Endothelial cell of umbilical vein (primary cell): ENCODE data around the gene CDCA5.

Experiments used
- EZH2 ChIP-seq: IDR thresholded peaks from 2 replicates; pipeline ENCODE4 v1.6.1; 2012; ENCODE audit warnings: borderline replicate concordance, low read depth, mild to moderate bottlenecking, moderate library complexity, low read length, inconsistent platforms; ENCODE audit not compliant: severe bottlenecking
- GATA2 ChIP-seq: IDR thresholded peaks from 2 replicates; pipeline ENCODE4 v1.7.0; 2011; ENCODE audit warnings: low read depth, mild to moderate bottlenecking, moderate library complexity, mixed read lengths, low read length; ENCODE audit not compliant: insufficient read length, insufficient read depth
- MYC ChIP-seq: IDR thresholded peaks from one replicate; pipeline ENCODE4 v1.6.1; 2011; ENCODE audit warnings: mild to moderate bottlenecking, low read depth, low read length
- POLR2A ChIP-seq: IDR thresholded peaks from 2 replicates; pipeline ENCODE4 v1.6.1; 2012; ENCODE audit warnings: low read depth, mild to moderate bottlenecking, control low read depth, low read length
- TF ChIP-seq, protein P1 (sequence below), 2 donors: IDR thresholded peaks; 1 replicate in 1 of 2; 2 replicates in 1 of 2; pipeline ENCODE4 v1.5.1; 2011; ENCODE audit warnings: low read length in 2 of 2, mild to moderate bottlenecking in 2 of 2, moderate library complexity in 2 of 2, control low read depth in 1 of 2, inconsistent platforms in 1 of 2, low read depth in 1 of 2; ENCODE audit not compliant: insufficient read depth in 1 of 2; ENCODE audit errors: extremely low read depth in 1 of 2
- TF ChIP-seq, protein P2 (sequence below): IDR thresholded peaks from 2 replicates; pipeline ENCODE4 v1.6.1; 2011; ENCODE audit not compliant: insufficient read depth, insufficient read length

DNA sequence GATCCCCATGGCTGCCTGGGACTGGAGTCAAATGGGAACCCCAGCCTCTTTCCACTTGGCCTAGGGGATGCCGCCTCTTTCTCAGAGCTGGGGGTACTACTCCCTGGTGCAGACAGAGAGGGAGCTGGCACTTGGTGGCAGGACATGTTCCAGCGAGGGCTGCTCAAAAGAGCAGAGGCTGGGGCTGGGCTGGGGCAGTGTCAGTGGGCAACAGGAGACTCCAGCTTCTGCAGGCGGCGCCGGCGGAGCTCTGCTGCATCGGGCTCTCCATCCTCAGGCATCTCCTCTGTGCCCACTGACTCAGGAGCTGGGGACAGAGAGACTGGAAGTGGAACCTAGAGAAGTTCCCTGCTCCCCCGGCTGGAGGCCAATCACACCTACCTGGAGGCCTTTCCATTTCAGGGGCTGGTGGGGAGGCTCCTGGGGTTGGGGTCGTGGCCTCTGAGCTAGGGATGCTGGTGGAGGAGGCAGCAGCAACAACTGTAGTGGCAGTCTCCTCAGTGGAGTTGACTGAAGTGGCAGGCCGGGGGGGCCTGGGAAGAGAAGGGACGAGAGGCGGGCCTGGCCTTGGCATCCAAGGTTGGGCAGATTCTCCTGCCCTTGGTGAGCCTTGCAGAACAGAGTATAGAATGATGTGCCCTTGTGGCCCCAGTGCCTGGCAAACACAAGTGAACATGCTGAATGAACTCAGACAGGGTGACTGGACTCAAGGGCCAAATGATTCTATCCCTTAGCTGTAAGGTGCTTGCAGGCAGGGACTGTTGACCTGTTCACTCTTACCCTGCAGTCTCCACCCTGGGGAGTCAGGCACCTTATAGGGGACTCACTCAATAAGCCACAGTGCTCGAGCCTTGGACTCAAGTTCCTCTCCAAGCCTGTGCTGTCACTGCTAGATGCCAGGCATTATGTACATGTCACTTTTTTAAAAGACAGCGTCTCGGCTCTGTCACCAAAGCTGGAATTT, 44.6 kb upstream of the CDCA5 start:
- TF ChIP-seq, protein P1, sequence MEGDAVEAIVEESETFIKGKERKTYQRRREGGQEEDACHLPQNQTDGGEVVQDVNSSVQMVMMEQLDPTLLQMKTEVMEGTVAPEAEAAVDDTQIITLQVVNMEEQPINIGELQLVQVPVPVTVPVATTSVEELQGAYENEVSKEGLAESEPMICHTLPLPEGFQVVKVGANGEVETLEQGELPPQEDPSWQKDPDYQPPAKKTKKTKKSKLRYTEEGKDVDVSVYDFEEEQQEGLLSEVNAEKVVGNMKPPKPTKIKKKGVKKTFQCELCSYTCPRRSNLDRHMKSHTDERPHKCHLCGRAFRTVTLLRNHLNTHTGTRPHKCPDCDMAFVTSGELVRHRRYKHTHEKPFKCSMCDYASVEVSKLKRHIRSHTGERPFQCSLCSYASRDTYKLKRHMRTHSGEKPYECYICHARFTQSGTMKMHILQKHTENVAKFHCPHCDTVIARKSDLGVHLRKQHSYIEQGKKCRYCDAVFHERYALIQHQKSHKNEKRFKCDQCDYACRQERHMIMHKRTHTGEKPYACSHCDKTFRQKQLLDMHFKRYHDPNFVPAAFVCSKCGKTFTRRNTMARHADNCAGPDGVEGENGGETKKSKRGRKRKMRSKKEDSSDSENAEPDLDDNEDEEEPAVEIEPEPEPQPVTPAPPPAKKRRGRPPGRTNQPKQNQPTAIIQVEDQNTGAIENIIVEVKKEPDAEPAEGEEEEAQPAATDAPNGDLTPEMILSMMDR (IDR thresholded peaks at IDR 0.05; ENCODE audit: extremely low read depth in 1 of 2, insufficient read depth in 1 of 2, low read depth in 1 of 2, low read length in 2 of 2): no peak
- TF ChIP-seq EZH2: no peak
- TF ChIP-seq MYC: no peak
- no peak for TF ChIP-seq GATA2
- TF ChIP-seq POLR2A: no peak
- TF ChIP-seq, protein P2, sequence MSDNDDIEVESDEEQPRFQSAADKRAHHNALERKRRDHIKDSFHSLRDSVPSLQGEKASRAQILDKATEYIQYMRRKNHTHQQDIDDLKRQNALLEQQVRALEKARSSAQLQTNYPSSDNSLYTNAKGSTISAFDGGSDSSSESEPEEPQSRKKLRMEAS: no peak
